ENCODE results near the gene FADS3. TPM values are rescaled to one million over a fixed set of nuclear protein-coding genes. Genes with fewer than 3 reads are reported as not detected.

FADS3 gene
- total and polyA plus RNA-seq, 9 of the 15 experiments (the other 6 are each of a cell fraction or from before 2014, with no cell fraction given) = 0.97 to 148 (median 92.7) TPM

DNA sequence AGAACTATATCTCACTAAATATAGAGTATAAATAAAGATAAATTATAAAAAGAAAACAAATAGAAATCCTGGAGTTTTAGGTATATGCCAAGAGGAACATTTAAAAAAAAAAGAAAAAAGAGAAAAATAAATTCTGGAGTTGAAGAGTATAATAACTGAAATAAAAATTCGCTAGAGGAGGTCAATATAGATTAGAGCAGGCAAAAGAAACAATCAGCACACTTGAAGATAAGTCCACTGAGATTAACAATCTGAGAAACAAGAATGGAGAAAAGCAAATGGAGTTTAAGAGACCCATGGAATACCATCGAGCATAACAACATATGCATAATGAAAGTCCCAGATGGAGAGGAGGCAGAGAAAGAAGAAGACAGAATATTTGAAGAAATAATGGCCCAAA is 44.5 kb upstream of the FADS3 start:
- no peak overlapping the region for H3K4me2 ChIP-seq (ENCODE audit: insufficient read depth, low read length)
- DNase-seq (ENCODE audit: extremely low read depth in 1 of 4, low spot score in 3 of 4) (no peak), ATAC-seq (no peak), FAIRE-seq (no peak)
- H4K20me1 ChIP-seq (replicated peaks; ENCODE audit: control insufficient read depth, insufficient read depth, low read length) = no peaks in the 10 kb centered on the region
- H3K36me3 ChIP-seq (ENCODE audit: control insufficient read depth, insufficient read depth, low read length) = no peaks in the 10 kb centered on the region
- ChIA-PET CTCF (ENCODE audit: low intra/inter-chr PET ratio) (no interaction called here), POLR2A (interaction anchor here (3.1 kb wide), 1 partner anchor 12 kb away, joined by 10 read pairs; no protein-coding TSS in a partner anchor)
- H3K9me3 ChIP-seq (replicated peaks; ENCODE audit: control insufficient read depth, insufficient read depth, low read depth, low read length) = peaks cover 5% of the 10 kb centered on the region; the same call in 1 of the 2 replicates
- intact Hi-C loops (cut with micrococcal nuclease) (no loop called here), in situ Hi-C loops (cut with MboI) (no loop called here)
- no peaks in the 10 kb centered on the region for H3K4me1 ChIP-seq (replicated peaks in 1 of 2; ENCODE audit: control insufficient read depth in 2 of 2, insufficient read depth in 2 of 2, low read length in 2 of 2)
- 6% methylated on average over 2 of the region's 2 CpGs for WGBS (ENCODE audit: insufficient coverage, low coverage, missing lambda C conversion rate)
- no peak overlapping the region for H3K27ac ChIP-seq (ENCODE audit: extremely low read depth, low read depth, low read length)
- H3K9me1 ChIP-seq (ENCODE audit: control insufficient read depth, insufficient read depth, low read length) = no peaks in the 10 kb centered on the region
- H3K27me3 ChIP-seq (ENCODE audit: control insufficient read depth in 2 of 2, insufficient read depth in 2 of 2, low read length in 2 of 2) = no peaks in the 10 kb centered on the region
- no peak overlapping the region for H2AFZ ChIP-seq (ENCODE audit: low read depth, low read length)
- no peak overlapping the region for H3K9ac ChIP-seq (ENCODE audit: insufficient read depth in 1 of 2, low read depth in 2 of 2, low read length in 2 of 2)
- BruUV-seq (replicated peaks) = no TSS peak
- no peaks in the 10 kb centered on the region for H3K79me2 ChIP-seq (ENCODE audit: control insufficient read depth, insufficient read depth, low read length)
- no peak overlapping the region for H3K4me3 ChIP-seq
- TF ChIP-seq DDX20 (tag; IDR thresholded peaks at IDR 0.05; ENCODE audit: low read depth) (no peak), TRIM24 (IDR thresholded peaks at IDR 0.05) (0 out of 4 replicates have a peak, but pooled peaks of 1 of the 2 experiments have one; percentile 27), ESRRA (IDR thresholded peaks at IDR 0.05; ENCODE audit: borderline replicate concordance, low read depth) (no peak), TRIM28 (IDR thresholded peaks at IDR 0.05) (peak; percentile 89; the same call in 1 of the 2 replicates), ZNF280A (IDR thresholded peaks at IDR 0.05; ENCODE audit: low read depth, partially characterized antibody) (peak; percentile 81), ZEB2 (IDR thresholded peaks at IDR 0.05) (0 out of 2 replicates have a peak, but pooled peaks have one; percentile 32), MXI1 (IDR thresholded peaks at IDR 0.05; ENCODE audit: low read depth, low read length) (no peak), KDM1A (IDR thresholded peaks at IDR 0.05) (0 out of 4 replicates have a peak, but pooled peaks of 1 of the 2 experiments have one; percentile 18), CBX3 (IDR thresholded peaks at IDR 0.05; ENCODE audit: borderline replicate concordance in 1 of 2, low read length in 2 of 2) (peak in 1 of 2 experiments; percentile 93; a peak in 2 of 3 replicates)

All from K562 (cell line).